ENCODE measurements around the gene PLA2G6. TPM values are rescaled to one million over a fixed set of nuclear protein-coding genes. Genes with fewer than 3 reads are reported as not detected.

PLA2G6 gene
- total and polyA plus RNA-seq, 2 of the 4 experiments (the other 2 are of a cell fraction), result 6.1 to 10.3 TPM

DNA sequence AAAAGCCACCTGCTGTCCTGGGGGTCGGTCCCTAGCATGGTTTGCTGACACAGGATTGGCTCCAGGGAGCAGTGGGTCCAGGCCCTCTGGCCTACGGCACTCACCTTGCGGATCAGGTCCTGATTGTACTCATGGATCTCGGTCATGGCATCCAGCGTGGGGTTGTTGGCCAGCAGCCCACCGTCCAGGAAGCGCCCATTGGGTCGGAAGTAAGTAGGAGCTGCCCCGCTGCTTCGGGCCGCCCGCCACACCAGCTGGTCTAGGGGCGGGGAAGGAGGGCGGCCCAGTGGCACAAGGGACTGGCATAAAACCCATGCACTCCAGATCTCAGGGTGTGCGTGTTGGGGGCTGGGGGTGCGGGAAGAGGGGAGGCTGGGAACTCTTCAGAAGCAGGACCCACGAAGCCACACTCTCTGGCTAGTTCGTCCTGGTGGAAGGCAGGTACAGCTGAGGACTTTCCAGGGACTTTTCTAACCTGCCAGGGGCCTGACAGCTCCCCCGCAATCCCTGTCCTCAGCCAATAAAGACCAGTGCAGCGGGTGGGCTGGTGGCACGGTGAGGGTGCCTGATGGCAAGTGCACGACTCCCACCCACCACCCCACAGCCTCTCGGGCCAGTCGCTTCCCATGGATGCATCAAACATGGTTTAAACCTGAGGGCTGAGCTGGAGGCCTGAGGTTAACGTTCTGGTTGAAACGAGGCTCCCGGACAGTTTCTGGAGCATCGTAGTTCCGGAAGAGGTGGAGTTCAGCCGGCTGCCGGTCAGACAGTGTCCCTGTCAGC is 66.0 kb downstream of the PLA2G6 start:
- H3K14ac ChIP-seq (replicated peaks; ENCODE audit: low read depth, low read length), result no peak overlapping the region
- H3K56ac ChIP-seq (ENCODE audit: extremely low read depth, insufficient read depth, low read length), result no peak overlapping the region
- no peak overlapping the region for H3K4me2 ChIP-seq (ENCODE audit: low read depth, low read length)
- TF ChIP-seq SMC3 (IDR thresholded peaks at IDR 0.05; ENCODE audit: low read depth, low read length), result no peak
- TF ChIP-seq, protein P1, sequence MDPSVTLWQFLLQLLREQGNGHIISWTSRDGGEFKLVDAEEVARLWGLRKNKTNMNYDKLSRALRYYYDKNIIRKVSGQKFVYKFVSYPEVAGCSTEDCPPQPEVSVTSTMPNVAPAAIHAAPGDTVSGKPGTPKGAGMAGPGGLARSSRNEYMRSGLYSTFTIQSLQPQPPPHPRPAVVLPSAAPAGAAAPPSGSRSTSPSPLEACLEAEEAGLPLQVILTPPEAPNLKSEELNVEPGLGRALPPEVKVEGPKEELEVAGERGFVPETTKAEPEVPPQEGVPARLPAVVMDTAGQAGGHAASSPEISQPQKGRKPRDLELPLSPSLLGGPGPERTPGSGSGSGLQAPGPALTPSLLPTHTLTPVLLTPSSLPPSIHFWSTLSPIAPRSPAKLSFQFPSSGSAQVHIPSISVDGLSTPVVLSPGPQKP (IDR thresholded peaks at IDR 0.05; ENCODE audit: borderline replicate concordance, low read depth, low read length), result no peak
- no peak for TF ChIP-seq CEBPB (IDR thresholded peaks at IDR 0.05; ENCODE audit: low read depth, low read length)
- TF ChIP-seq, protein P2, sequence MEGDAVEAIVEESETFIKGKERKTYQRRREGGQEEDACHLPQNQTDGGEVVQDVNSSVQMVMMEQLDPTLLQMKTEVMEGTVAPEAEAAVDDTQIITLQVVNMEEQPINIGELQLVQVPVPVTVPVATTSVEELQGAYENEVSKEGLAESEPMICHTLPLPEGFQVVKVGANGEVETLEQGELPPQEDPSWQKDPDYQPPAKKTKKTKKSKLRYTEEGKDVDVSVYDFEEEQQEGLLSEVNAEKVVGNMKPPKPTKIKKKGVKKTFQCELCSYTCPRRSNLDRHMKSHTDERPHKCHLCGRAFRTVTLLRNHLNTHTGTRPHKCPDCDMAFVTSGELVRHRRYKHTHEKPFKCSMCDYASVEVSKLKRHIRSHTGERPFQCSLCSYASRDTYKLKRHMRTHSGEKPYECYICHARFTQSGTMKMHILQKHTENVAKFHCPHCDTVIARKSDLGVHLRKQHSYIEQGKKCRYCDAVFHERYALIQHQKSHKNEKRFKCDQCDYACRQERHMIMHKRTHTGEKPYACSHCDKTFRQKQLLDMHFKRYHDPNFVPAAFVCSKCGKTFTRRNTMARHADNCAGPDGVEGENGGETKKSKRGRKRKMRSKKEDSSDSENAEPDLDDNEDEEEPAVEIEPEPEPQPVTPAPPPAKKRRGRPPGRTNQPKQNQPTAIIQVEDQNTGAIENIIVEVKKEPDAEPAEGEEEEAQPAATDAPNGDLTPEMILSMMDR (conservative IDR thresholded peaks at IDR 0.05; ENCODE audit: low read depth, low read length), result no peak
- TF ChIP-seq RFX5 (IDR thresholded peaks at IDR 0.05; ENCODE audit: low read depth, low read length), result no peak
- TF ChIP-seq FOS (IDR thresholded peaks at IDR 0.05; ENCODE audit: low read depth, low read length), result no peak
- TF ChIP-seq RCOR1 (IDR thresholded peaks at IDR 0.05; ENCODE audit: insufficient replicate concordance, low read length), result no peak
- TF ChIP-seq CHD1 (IDR thresholded peaks at IDR 0.05; ENCODE audit: low read depth, low read length), result no peak
- TF ChIP-seq MAZ (IDR thresholded peaks at IDR 0.05; ENCODE audit: borderline replicate concordance, low read depth, low read length), result no peak
- no peak overlapping the region for H2AFZ ChIP-seq (replicated peaks; ENCODE audit: low read length, poor library complexity)
- no peaks in the 10 kb centered on the region for H3K9me3 ChIP-seq (ENCODE audit: control insufficient read depth, insufficient read depth, low read length)
- no TSS peak for BruUV-seq (replicated peaks)
- DNase-seq (no peak), ATAC-seq (ENCODE audit: low read depth) (no peak)
- H3K4ac ChIP-seq (ENCODE audit: low read depth, low read length), result no peak overlapping the region
- in situ Hi-C loops (cut with MboI; ENCODE audit: low sequenced_read_pairs), result no loop called here
- H3K4me3 ChIP-seq (ENCODE audit: insufficient read depth, low read depth, low read length), result no peak overlapping the region
- H2BK120ac ChIP-seq (ENCODE audit: low read depth, low read length), result no peak overlapping the region
- no peak overlapping the region for H4K8ac ChIP-seq (ENCODE audit: low read depth in 2 of 2, low read length in 2 of 2)
- no peaks in the 10 kb centered on the region; the same call in 1 of the 2 replicates for H3K4me1 ChIP-seq (ENCODE audit: control insufficient read depth, insufficient read depth, low read length)
- WGBS, 2 experiments (ENCODE audit: extremely low coverage in 2 of 2, insufficient read length in 1 of 2), result 98% methylated on average over 8 of the region's 31 CpGs; no CpG with 5 or more reads in 1 of the 2 experiments
- no peak overlapping the region for H3K18ac ChIP-seq (ENCODE audit: low read depth, low read length)
- no peak overlapping the region for H4K91ac ChIP-seq (ENCODE audit: insufficient read depth, low read depth, low read length)
- H4K5ac ChIP-seq (ENCODE audit: low read depth, low read length), result no peak overlapping the region
- no peak overlapping the region for H2BK20ac ChIP-seq (ENCODE audit: low read depth, low read length)
- H3K9ac ChIP-seq (ENCODE audit: low read depth, low read length), result no peak overlapping the region
- intact Hi-C loops (cut with micrococcal nuclease), result loop anchor here (2.0 kb wide), 1 partner anchor 89 kb away; no protein-coding TSS in a partner anchor
- dilution Hi-C loops (cut with HindIII; ENCODE audit: low sequenced_read_pairs, unreplicated experiment), result no loop called here
- H3K79me1 ChIP-seq (ENCODE audit: low read depth in 1 of 2, low read length in 2 of 2), result no peaks in the 10 kb centered on the region
- H2BK5ac ChIP-seq (ENCODE audit: low read depth, low read length, poor library complexity, severe bottlenecking), result no peak overlapping the region
- H4K20me1 ChIP-seq (ENCODE audit: insufficient read depth, low read length), result no peaks in the 10 kb centered on the region
- H2BK15ac ChIP-seq (ENCODE audit: low read depth, low read length), result no peak overlapping the region
- H3K9me1 ChIP-seq (ENCODE audit: insufficient read depth, low read length), result no peaks in the 10 kb centered on the region
- no peak overlapping the region for H2AK5ac ChIP-seq (ENCODE audit: low read depth, low read length)
- no peak overlapping the region for H3K23ac ChIP-seq (ENCODE audit: low read depth, low read length)
- CTCF ChIA-PET, result interaction anchor here (0.6 to 1.1 kb wide), 3 partner anchors 61 to 234 kb away, joined by 4 read pairs; no protein-coding TSS in a partner anchor
- no peaks in the 10 kb centered on the region for H3K36me3 ChIP-seq (ENCODE audit: control insufficient read depth, insufficient read depth, low read length)
- no peak overlapping the region for H2AK9ac ChIP-seq (replicated peaks; ENCODE audit: low read depth, low read length, poor library complexity)
- POLR2A ChIA-PET (ENCODE audit: unreplicated experiment), result interaction anchor here (0.6 kb wide), 1 partner anchor 102 kb away, joined by 4 read pairs; no protein-coding TSS in a partner anchor
- H3K27me3 ChIP-seq (ENCODE audit: control insufficient read depth, insufficient read depth, low read length), result no peaks in the 10 kb centered on the region
- H3K27ac ChIP-seq (ENCODE audit: insufficient read depth, low read length), result no peak overlapping the region

All from IMR-90 (cell line).